HG03135 (cell line): ENCODE data around the gene CHST13.

ENCODE experiments used
- ATAC-seq: cut with Tn5 transposase; IDR thresholded peaks from one replicate; pipeline ENCODE4 v1.9.1; 2021; ENCODE audit warnings: mild to moderate bottlenecking, moderate library complexity; ENCODE audit not compliant: unreplicated experiment

Gene CHST13

GRCh38 chr3:126487151-126487771 lies 36.7 kb upstream of the CHST13 start:
- ATAC-seq: no peak

DNA sequence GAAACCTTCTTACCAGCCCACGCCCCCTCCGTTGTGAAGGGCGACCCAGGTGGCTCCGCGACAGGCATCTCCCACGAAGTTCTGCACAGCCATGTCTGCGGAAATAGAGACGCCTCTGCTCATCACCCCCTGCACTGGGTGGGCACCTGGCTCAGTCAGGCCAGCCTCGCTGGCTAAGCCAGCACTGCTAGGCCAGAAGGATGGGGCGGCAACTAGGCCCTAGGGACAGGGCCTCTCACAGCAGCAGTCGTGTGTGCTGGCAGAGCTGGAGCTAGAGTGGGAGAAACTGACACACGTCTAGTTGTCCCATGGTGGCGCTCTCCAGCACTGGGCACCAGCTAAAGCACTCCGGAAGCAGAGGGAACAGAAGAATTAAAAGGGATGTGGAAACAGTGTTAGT lies 35.8 kb upstream of the CHST13 start:
- no peak for ATAC-seq

GRCh38 chr3:126488886-126489569 lies 34.9 kb upstream of the CHST13 start:
- no peak for ATAC-seq

- no peak for ATAC-seq
Observed at GRCh38 chr3:126490619-126491018, 33.3 kb upstream of the CHST13 start.

GRCh38 chr3:126491221-126492013 lies 32.5 kb upstream of the CHST13 start:
- no peak for ATAC-seq

DNA sequence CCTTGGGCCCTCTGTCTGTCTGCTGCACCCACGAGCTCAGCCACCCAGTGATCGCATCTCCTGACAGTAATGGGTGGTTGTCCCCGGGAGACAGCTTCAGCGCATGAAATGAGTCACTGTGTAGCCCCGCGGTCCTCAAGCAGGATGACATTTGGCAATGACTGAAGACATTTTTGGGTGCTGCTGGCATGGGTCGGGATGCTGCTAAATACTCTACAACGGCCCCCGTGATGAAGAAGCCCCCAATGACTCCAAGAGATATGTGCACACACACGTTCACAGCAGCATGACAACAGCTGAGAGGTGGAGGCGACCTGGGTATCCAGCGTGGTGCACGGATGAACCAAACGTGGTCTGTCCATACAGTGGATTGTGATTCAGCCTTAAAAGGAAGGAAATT lies 30.9 kb upstream of the CHST13 start:
- ATAC-seq: no peak

DNA sequence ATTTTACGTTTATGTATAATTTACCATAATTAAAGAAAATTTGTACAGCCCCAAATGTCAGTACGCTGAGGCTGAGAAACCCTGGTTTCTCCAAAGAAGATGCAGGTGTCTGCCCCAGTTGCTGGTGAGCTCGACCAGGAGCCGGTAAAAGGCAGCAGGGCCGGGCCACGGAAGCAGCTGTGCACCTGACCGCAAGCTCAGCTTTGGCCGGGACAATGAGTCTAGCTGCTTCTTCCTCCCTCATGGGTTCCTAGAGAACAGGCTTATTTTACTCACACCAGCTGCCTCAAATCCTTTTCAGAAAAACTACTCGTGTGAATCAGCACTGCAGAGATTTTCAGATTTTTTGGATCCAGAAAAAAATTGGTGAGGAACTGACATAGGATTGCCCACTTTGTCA lies 30.2 kb upstream of the CHST13 start:
- no peak for ATAC-seq

DNA sequence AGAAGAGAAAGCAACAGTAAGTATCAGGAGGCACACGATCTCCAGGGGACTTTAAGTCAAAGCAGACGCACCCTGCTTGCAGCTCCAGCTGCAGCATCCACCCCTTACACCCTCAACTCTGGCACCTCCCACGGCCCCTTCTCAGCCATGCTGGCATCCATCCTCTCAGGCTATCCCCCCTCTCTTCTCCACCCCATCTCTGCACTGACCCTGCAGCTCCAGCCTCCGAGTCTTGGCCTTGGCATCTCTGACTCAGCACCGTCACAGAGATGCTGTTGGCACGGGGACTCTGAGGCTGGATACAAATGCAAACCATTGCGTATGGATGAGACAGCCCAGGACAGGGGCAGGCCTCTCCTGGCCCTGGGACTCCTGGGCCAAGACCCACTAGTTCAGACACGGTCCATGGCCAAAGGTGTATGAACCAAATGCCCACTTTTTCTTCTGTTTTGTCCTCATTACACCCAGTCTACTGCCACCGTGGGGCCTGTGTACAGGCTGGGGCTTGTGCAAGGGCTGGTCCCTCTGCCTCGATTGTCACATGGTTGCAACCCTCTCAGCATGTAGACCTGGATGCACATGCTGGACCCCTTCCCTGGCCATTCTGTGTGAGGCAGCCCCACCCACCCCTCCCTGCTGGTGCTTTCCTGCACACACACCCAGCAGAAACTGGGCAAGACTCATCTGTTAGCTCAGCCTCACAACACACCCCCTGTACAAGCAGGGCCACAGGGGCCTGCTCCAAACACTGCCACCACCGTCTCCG lies 29.6 kb upstream of the CHST13 start:
- no peak for ATAC-seq

DNA sequence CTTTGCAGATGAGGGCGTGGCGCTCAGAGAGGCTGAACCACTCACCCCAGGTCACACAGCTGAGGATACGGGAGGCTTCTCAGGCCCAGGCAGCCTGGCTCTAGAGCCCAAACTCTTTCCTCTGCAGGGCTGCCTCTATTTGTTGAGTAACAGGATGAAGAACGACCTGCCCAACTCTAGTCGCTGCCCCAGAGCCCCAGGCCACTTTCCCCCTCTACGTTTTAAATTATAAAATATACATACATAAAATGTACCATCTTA lies 29.1 kb upstream of the CHST13 start:
- no peak for ATAC-seq

DNA sequence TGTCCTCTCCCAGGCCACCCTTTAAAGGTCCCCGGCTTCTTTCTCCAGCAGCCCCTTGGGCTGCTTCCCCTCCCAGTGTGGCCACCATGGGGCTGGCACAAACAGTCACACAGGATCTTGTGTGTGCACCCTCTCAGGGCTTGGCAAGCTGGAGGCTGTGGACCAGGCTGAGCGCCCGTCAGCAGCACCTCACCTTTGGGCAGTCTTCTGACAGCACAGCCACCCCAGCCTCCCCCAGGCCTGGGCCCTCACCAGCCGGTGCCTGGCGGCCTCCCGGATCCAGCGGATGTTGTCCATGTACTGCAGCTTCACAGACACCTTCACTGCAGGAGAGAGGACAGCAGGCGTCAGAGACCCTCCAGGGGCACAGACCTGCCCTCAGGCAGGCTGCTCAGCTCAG lies 28.2 kb upstream of the CHST13 start:
- ATAC-seq: no peak

DNA sequence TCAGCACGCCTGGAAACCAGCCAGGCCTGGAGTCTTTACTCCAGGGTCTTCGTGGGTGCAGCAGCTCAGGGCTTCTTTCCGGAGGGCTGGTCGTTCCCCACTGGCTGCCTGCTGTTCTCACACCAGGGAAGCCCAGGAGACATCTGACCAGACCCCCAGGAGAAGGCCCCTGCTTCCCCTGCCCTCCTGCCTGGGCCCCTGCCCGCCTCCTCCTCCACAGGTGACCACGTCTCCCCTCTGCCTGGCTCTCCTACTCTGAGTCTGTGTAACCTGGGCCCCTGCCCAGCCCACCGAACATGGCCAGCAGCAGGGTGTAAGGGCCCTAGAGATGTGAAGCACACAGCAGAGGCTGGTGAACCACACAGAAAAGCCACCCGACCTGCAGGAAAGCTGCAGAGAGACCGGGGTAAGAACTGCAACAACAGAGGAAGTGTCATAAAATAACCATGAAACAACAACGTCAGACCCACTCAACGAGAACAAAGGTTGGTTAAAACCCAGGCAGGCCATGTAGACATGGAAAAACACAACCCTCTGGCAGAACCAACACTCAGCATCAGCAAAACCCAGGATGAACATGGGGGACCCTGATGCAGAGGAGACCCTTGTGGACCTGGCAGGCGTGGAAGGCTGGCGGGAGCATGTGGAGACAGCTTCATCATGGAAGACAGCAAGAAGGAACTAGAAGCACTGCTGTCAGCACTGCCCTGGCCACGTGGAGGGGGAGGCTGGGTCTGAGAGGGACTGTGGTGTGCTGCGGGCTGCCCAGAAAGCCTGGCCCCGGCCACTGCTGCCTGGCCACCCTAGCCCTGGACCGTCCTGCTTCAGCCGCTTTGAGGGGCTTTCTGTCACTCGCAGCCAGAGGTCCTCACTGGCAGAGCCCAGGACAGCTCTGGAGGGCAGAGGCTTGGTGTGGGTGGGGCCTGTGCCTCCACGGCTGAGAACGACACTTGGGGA lies 26.8 kb upstream of the CHST13 start:
- ATAC-seq: no peak

DNA sequence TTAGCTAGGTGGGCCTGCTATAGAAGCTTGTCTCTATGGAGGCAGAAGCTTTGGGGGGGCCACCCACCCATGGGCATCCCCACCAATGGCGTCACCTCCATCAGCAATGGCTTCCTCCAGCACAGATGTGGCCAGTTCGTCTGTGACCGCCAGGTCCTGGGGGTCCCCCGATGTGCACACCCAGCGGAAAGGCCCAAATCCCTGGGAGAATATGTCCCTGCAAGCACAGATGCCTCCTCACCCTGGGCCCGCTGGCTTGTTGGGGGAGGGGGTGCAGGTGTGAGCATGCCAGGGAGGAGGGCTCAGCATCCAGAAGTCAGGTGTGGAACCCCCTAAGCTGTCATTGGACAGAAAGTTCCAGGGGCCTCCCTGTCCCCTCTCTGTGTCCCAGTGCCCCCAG lies 26.0 kb upstream of the CHST13 start:
- no peak for ATAC-seq

DNA sequence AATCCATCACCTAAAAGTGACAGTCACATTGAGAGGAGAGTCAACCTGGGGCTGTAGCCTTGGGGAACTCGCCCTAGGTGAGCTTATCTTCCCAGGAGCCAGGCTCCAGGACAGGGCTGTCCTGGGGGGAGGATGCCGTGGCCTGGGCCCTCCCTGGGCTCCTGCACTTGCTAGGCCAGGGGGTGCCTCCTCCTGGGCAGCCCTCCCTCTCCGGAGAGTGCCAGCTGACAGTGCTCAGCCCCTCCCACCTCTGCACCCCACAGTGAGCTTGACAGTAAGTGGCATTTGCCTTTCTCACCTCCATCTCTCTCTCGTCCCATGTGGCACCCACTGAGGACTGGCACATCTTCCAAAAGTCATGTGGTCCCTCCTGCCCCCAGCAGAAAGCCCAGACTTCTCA lies 25.5 kb upstream of the CHST13 start:
- ATAC-seq: no peak

- no peak for ATAC-seq
Observed at GRCh38 chr3:126498929-126499328, 25.0 kb upstream of the CHST13 start.

DNA sequence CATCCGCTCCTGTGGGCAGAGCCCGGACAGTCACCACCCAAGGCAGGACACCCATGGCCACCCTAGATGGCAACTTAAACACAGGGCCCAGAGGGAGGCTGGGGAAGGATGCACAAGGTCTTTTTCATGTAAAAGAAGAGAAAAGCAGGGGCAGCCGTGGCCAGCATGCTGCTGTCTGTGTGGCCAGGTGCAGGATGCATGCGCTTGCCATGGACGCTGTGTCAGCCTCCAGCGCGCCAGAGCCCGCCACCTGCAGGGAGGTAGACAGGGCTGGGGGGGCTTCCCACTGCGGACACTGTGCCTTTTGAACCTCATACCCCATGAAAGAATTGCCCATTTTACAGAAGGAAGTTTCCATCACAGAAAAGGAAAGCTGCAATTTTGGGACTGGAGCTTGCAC lies 24.6 kb upstream of the CHST13 start:
- no peak for ATAC-seq

- no peak for ATAC-seq
Observed at GRCh38 chr3:126500016-126500415, 23.9 kb upstream of the CHST13 start.

GRCh38 chr3:126501054-126501453 lies 22.9 kb upstream of the CHST13 start:
- no peak for ATAC-seq

DNA sequence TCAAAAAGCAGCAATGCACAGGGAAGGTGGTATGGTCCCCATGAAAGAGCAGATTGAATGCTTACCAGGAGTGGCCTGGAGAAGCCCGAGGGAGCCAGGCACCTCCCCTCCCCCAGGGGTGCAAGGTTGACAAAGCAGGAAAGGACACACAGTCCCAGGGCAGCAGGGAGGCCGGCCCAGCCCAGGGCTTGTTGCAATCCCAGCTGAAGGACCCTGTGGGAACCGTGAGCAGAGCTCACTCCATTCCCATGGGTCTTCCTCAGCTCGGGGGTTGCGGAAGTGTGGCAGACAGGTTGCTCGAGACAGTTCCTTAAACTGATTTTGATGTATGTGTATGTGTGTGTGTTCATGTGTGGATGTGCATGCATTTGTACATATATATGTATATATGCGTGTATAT lies 22.2 kb upstream of the CHST13 start:
- no peak for ATAC-seq

GRCh38 chr3:126502656-126503055 lies 21.3 kb upstream of the CHST13 start:
- no peak for ATAC-seq

GRCh38 chr3:126503701-126504100 lies 20.3 kb upstream of the CHST13 start:
- no peak for ATAC-seq

DNA sequence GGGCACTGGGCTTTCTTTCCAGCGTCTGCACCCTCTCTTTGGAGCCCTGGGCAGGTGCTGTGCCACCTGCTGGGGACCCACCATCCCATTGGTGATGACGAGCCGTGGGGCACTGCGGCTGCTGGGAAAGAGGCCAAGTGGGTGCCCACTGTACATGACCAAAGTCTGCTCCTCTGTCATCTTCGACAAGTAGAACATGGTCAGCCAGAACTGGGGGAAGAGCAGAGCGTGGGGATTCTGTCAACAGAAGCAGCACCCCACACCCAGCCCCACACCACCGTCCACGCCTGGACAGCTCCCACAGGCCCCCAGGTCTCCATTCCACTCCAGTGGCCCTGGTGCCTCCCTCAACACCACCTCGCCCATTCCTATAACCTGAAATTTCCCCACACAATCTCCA lies 16.1 kb upstream of the CHST13 start:
- no peak for ATAC-seq
